Smooth muscle cell of the brain vasculature (primary cell): ENCODE data around the gene KANSL3.
"Not testable (repeated sequence)": the region's sequence is repeated elsewhere in the genome, so short reads cannot be mapped to it uniquely, and the experiment has no call there.

ENCODE experiments used
- DNase-seq: peaks from one replicate; pipeline ENCODE4 v3.0.0-alpha.2; 2012; ENCODE audit warnings: low read depth, low spot score

Gene KANSL3

GRCh38 chr2:96558485-96558884 is 79.6 kb downstream of the KANSL3 start:
- no peak for DNase-seq

DNA sequence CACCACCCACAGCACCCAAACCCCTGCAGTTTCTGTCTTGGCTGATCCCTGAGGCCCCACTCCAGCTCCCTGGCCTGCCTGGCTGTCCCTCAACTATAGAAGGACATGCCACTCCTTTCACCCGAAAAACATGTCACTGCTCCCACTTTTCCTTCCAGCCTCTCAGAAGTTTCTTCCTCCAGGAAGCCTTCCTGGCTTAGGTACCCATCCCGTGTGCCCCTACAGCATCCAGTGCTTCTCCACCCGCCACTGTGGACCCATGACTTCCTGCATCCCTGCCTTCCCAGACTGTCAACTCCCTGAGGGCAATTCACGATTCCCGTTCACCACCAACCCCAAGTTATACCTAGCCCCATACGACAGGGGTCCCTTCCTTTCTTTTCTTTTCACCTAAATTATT is 80.1 kb downstream of the KANSL3 start:
- no peak for DNase-seq

DNA sequence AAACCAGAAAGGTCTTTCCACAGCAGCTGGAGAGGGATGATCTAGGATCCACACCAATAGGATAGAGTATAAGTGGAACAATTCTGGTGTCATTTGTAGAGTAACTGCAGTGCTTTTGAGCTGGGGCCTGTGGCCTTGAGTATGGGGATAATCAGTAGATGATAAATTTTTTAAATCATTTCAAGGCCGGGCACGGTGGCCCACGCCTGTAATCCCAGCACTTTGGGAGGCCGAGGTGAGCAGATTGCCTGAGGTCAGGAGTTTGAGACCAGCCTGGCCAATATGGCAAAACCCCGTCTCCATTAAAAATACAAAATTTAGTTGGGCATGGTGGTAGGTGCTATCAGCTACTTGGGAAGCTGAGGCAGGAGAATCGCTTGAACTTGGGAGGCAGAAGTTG is 80.7 kb downstream of the KANSL3 start:
- DNase-seq, result not testable (repeated sequence)

DNA sequence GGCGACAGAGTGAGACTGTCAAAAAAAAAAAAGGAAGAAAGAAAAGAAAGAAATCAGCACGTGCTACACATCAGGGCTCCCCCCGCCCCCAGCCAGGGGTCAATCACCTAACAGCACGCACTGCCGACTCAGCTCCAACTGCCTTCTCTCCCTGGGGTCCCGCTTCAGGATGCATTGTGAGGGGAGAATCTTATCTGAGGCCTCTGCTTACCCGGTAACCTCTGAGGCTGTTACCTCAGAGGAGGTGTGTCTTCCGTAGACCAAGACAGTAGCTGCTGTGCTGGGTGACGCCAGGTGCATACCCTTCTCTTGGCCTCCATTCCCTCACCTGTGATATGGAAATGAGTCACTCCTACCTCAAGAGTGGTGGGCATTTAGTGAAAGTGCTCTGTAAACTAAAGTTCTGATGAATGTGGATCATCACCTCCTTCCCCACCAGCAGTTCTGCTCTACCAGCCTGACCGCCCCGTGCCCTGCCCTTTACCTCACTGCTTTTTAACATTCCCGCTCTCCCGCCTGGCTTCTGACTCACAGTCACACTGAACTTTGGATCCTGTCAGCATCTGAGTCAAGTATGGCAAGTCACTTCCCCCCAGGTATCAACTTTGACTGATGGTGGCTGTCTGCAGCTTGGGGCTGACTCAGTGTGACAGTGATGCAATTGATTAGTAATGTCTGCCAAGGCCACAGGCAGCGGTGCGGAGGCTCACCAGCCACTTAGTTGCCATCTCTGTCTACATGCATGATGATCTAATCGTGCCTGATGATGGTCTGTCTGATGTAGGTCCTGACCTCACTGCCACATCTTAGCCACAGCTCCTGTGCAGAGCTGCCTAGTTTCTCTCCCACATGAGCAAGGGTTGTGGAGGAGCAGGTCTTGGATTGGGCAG is 81.4 kb downstream of the KANSL3 start:
- DNase-seq, result no peak

- no peak for DNase-seq
Measured at GRCh38 chr2:96555146-96555610, 82.9 kb downstream of the KANSL3 start.

GRCh38 chr2:96554293-96555145 is 83.6 kb downstream of the KANSL3 start:
- DNase-seq, result no peak

DNA sequence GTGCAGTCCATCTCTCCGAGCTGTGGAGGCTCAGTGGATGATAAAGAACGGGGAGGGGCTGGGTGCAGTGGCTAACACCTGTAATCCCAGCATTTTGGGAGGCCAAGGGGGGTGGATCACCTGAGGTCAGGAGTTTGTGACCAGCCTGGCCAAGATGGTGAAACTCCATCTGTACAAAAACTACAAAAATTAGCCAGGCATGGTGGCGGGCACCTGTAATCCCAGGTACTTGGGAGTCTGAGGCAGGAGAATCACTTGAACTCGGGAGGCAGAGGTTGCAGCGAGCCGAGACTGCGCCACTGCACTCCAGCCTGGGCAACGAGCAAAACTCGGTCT is 84.2 kb downstream of the KANSL3 start:
- DNase-seq, result not testable (repeated sequence)

DNA sequence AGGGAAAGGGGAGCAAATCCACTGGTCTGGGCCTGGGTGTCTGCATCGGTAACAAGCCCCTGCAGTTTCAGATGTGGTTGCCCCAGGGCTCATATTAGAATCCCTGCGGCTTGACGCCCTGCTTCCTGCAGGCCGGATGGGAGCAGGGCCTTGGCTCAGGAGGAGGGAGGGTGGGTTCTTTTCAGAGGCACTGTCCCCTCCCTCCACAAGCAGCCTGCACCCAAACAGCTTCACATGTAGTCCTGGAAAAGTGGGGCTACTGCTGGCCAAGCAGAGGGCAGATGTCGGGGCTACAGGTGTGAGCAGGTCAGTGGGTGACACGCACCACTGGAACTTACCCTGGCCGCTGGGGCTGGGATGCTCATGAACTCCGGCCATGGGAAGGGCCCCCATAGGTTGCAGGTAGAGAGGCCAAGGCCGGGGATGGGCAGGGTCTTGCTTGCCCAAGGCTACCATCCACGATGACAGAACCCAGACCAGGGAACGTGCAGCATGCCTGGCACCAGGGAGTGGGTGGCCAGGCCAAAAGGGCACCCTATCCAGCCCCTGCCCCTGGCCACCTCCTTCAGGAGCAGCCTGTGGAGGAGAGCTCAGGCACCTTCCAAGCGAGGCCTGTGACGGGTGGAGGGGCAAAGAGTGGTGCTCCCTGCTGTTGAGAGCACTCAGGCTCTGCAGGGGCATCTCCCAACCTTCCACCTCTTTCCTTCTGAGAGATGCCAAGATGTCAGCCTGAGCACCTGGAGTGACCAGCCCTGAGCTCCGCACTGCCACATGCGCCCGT is 84.7 kb downstream of the KANSL3 start:
- no peak for DNase-seq

DNA sequence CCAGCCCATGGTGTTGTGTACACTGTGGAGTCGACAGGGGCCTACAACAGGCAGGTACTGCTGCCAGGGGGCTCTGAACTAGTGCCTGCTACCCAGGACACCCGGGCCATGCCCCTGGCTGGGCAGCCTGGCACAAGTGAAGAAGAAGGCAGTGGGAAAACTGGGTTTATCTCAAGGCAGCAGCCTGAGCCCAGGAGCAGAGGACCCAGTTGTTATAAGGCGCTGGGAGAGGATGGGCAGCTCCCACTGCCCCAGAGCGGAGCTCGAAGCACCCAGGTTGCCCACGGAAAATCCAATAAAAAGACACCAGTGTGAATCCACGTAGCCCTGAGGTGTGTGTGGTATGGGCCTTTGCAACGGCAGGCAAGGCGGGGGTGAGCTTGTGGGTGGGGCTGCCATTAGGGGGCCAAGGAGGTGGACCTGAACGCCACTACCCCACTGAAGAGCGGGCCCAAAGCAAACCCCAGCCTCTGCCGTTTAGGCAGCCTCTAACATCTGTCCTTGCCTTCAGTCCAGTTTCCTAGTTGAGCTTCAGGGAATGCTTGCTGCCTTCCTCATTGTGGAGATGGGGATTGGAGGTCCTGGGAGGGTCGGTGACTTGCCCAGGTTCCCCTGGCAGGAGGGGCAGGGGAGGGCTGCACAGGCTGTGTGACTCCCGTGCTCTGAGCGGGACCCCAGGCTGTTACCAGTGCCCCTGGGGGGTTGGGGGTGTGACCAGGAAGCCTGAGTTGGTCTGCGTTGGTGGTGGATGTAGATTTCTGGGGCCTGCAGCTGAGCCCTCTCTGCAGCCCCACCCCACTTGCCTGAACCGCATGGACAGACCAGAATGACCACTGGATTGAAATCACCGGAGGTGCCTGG is 85.6 kb downstream of the KANSL3 start:
- DNase-seq, result no peak

- DNase-seq, result no peak
Measured at GRCh38 chr2:96551605-96552314, 86.4 kb downstream of the KANSL3 start.

- DNase-seq, result no peak
Measured at GRCh38 chr2:96550787-96551604, 87.1 kb downstream of the KANSL3 start.

DNA sequence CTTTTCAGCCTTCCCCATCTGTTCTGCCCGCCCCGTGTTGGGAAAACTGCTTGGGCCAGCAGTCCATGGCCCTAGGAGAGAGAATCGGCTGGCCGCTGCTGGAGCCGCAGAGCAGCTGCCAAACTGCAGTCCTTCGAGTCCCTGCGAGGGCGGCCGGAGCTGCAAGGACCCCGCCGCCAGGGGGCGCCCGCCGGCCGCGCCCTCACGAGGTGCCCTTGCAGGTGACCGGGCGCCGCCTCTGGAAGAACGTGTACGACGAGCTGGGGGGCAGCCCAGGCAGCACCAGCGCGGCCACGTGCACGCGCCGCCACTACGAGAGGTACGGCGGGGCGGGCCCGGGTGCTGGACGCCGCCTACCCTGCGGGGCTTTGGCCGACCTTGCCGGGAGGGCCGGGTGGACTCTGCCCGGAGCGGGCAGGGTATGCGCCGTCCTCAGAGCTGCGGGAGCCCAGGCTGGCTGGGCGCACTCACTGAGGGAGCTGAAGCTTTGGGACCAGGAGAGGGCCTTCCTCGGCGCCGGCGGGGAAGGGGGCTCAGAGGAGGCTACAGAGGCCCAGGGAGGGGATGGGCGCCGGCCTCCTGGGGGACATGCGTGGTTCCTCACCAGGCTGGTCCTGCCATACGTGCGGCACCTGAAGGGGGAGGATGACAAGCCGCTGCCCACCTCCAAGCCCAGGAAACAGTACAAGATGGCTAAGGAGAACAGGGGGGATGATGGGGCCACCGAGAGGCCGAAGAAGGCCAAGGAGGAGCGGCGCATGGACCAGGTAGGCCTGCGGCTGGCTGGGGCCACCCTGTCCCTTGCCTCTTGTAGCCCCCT is 87.9 kb downstream of the KANSL3 start:
- no peak for DNase-seq

- DNase-seq, result no peak
Measured at GRCh38 chr2:96549466-96549785, 88.7 kb downstream of the KANSL3 start.

DNA sequence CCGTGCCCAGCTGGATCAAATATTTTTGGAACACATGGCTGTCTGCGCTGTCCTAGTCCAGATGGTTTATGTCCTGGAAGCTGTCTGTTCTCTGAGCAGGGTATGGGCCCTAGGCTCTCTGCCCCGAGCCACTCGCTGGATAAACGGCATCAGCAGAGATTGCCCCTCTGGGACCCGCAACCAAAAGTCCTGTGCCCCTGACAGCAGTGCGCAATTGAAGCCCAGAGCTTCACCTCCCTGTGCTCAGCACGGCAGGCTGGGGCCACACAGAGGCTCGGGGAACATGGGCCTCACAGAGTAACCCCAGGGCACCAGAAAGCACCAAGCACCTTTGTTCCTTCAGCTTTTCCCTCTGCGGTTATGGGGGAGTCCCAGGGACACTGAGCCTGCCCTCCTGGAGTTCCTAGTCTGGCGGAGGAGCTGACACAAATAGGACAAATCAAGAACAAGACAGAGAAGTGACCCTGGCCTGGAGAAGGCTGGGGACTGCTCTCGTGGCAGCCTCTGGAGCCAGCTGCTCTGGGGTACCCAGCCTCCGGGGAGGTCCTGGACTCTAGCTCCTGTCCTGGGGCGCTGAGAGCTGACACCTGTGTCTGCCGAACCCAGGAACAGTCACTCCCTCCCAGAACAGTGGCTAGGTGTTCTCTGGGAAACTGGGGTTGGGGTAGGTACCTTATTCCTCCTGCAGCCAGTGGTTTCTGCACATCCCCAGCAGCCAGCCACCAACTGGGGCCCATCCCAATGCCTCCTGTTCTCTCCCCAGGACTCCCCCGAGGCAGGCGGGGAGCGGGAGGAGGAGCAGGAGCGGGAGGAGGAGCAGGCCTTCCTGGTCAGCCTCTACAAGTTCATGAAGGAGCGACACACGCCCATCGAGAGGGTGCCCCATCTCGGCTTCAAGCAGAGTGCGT is 89.3 kb downstream of the KANSL3 start:
- DNase-seq, result no peak

GRCh38 chr2:96547731-96548171 is 90.4 kb downstream of the KANSL3 start:
- DNase-seq, result no peak

DNA sequence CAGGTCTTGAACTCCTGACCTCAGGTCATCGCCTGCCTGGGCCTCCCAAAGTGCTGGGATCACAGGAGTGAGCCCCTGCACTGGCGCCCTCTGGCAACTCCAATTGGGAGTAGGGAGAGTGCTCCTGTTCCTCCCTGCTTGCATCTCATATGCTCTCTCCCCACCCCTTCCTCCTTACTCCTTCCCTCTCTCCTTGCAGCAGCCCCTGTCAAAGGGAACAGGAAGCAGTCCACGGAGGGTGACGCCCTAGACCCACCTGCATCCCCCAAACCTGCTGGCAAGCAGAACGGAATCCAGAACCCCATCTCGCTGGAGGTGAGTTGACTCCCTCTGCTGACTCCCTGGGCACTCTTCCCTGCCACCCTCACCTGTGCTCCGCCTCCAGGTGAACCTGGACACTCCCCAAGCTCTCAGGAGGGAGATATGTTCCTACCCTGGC is 90.9 kb downstream of the KANSL3 start:
- DNase-seq, result no peak

- DNase-seq, result no peak
Measured at GRCh38 chr2:96546797-96547196, 91.3 kb downstream of the KANSL3 start.

GRCh38 chr2:96546321-96546720 is 91.8 kb downstream of the KANSL3 start:
- no peak for DNase-seq
